ENCODE results near the gene NSG1.

GRCh38 chr4:4426511-4427120 lies 39.7 kb downstream of the NSG1 start:
- TF ChIP-seq CTCF (IDR thresholded peaks at IDR 0.05) = no peak
- TF ChIP-seq POLR2A (IDR thresholded peaks at IDR 0.05) = no peak
